K562 (cell line): Measurements from ENCODE around the gene PMIS2. TPM values are rescaled to one million over a fixed set of nuclear protein-coding genes. Genes with fewer than 3 reads are reported as not detected.
A peak's percentile ranks its signal among the peaks of the same experiment; 100 is the strongest.

Experiments
- BRF2 ChIP-seq: IDR thresholded peaks from 3 replicates; pipeline ENCODE4 v1.6.1; 2011; ENCODE audit warnings: borderline replicate concordance, mild to moderate bottlenecking; ENCODE audit not compliant: insufficient read length, insufficient read depth
- E4F1 ChIP-seq: fragments of 250-450 bp; sonication (Bioruptor Pico); IDR thresholded peaks from 2 replicates; pipeline ENCODE4 v1.5.0; 2021; ENCODE audit warnings: mild to moderate bottlenecking, borderline replicate concordance
- ELF1 ChIP-seq: fragments of 200-800 bp; sonication (Bioruptor generic); IDR thresholded peaks from 2 replicates; pipeline ENCODE4 v1.6.1; 2016; ENCODE audit warnings: missing genetic modification characterization, missing compliant biosample characterization
- ETS1 ChIP-seq: conservative IDR thresholded peaks from 2 replicates; pipeline ENCODE4 v1.6.1; 2011; ENCODE audit warnings: low read depth, mild to moderate bottlenecking, low read length; ENCODE audit not compliant: control insufficient read depth
- FOSL1 ChIP-seq: fragments of 200-800 bp; sonication (Bioruptor generic); conservative IDR thresholded peaks from 2 replicates; pipeline ENCODE4 v1.6.1; 2016; ENCODE audit warnings: missing genetic modification characterization, missing compliant biosample characterization
- FUS ChIP-seq: fragments of 200-400 bp; formaldehyde crosslinking; optimal IDR thresholded peaks from 2 replicates; pipeline ENCODE3; 2017; ENCODE audit warnings: low read depth, low read length
- GTF2A2 ChIP-seq: IDR thresholded peaks from 2 replicates; pipeline ENCODE4 v1.6.1; 2016; ENCODE audit warnings: mild to moderate bottlenecking, missing genetic modification characterization, missing compliant biosample characterization
- HMBOX1 ChIP-seq: sonication (generic); IDR thresholded peaks from 2 replicates; pipeline ENCODE4 v1.6.1; 2016
- NR1H2 ChIP-seq: sonication (generic); formaldehyde crosslinking; IDR thresholded peaks from 2 replicates; pipeline ENCODE4 v1.4.0; 2020; ENCODE audit warnings: mild to moderate bottlenecking, missing genetic modification reagents
- SIN3A ChIP-seq, 2 experiments: fragments of 150-350 bp in 1 of 2; IDR thresholded peaks; 2 replicates each; pipeline ENCODE4 v1.6.1; 2011 to 2016; ENCODE audit warnings: borderline replicate concordance in 2 of 2, low read depth in 2 of 2, low read length in 2 of 2, mild to moderate bottlenecking in 2 of 2, moderate library complexity in 2 of 2; ENCODE audit not compliant: control insufficient read depth in 1 of 2
- SMARCB1 ChIP-seq: IDR thresholded peaks from 2 replicates; pipeline ENCODE4 v1.6.1; 2011; ENCODE audit warnings: improper control_type of control experiment, low read depth; ENCODE audit not compliant: insufficient read length
- YY1 ChIP-seq, 3 experiments: IDR thresholded peaks; 2 replicates each; pipeline ENCODE4 v1.6.1; 2011; ENCODE audit warnings: low read length in 2 of 3, mild to moderate bottlenecking in 2 of 3, moderate library complexity in 2 of 3, borderline replicate concordance in 1 of 3, control low read depth in 1 of 3, low read depth in 1 of 3; ENCODE audit not compliant: insufficient read depth in 3 of 3, insufficient replicate concordance in 2 of 3, control insufficient read depth in 1 of 3, insufficient read length in 1 of 3; ENCODE audit errors: extremely low read depth in 1 of 3
- ZEB2 ChIP-seq: fragments of 450-650 bp; IDR thresholded peaks from 2 replicates; pipeline ENCODE4 v1.6.1; 2016
- ZNF766 ChIP-seq: fragments of 200-800 bp; sonication (Bioruptor generic); conservative IDR thresholded peaks from 2 replicates; pipeline ENCODE4 v1.6.1; 2016; ENCODE audit warnings: missing genetic modification characterization, missing compliant biosample characterization
- ZNF785 ChIP-seq: fragments of 250-450 bp; sonication (Bioruptor Pico); IDR thresholded peaks from 2 replicates; pipeline ENCODE4 v1.4.0; 2020; ENCODE audit warnings: mild to moderate bottlenecking
- polyA plus RNA-seq, 8 experiments: library from polyadenylated mRNA; depleted of rRNA in 4 of 8; stranded (reverse) in 5 of 8; unstranded in 3 of 8; fragments of >200 nt; fragmentation: Nextera tagmentation in 2 of 8; fragmentation: Illumina TruSeq in 1 of 8; extraction: Ambion mirVana in 2 of 8; extraction: Trizol in 1 of 8; gene quantifications; 2 replicates each; pipeline versions ENCODE4 v1.2.1 to v1.2.3, GENCODE V29; 2011 to 2014; ENCODE audit warnings: inconsistent platforms in 1 of 8, missing spikeins in 1 of 8
- total RNA-seq, 7 experiments: library from RNA; depleted of rRNA in 6 of 7; stranded (reverse); fragments of >200 nt in 6 of 7; fragmentation: Illumina TruSeq in 2 of 7; extraction: Trizol in 2 of 7; gene quantifications; 2 replicates each; pipeline versions ENCODE4 v1.2.1 to v1.2.3, GENCODE V29; 2011 to 2021; ENCODE audit warnings: low replicate concordance in 1 of 7
- TF ChIP-seq, protein P1 (sequence below), 3 experiments: fragments of 200-800 bp in 1 of 3; sonication (Bioruptor generic) in 1 of 3; sonication (generic) in 1 of 3; formaldehyde crosslinking in 1 of 3; IDR thresholded peaks; 2 replicates each; pipeline versions ENCODE4 v1.6.1 to v1.8.0; 2016 to 2022; ENCODE audit warnings: mild to moderate bottlenecking in 2 of 3, missing compliant biosample characterization in 2 of 3, missing genetic modification characterization in 2 of 3, missing genetic modification reagents in 1 of 3
- TF ChIP-seq, protein P2 (sequence below): fragments of 450-650 bp; formaldehyde crosslinking; IDR thresholded peaks from 2 replicates; pipeline ENCODE4 v1.4.0; 2022; ENCODE audit warnings: mild to moderate bottlenecking, moderate library complexity

Gene PMIS2
- total and polyA plus RNA-seq, 9 of the 15 experiments (the other 6 are each of a cell fraction or from before 2014, with no cell fraction given) = not detected

GRCh38 chr19:35628565-35629331 is 42.8 kb downstream of the PMIS2 start, which contains the start of gene RBM42 (continued):
- TF ChIP-seq, protein P1, sequence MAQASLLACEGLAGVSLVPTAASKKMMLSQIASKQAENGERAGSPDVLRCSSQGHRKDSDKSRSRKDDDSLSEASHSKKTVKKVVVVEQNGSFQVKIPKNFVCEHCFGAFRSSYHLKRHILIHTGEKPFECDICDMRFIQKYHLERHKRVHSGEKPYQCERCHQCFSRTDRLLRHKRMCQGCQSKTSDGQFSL (CRISPR knock-in tag; IDR thresholded peaks at IDR 0.05) = no peak
- TF ChIP-seq, protein P1 (tag; IDR thresholded peaks at IDR 0.05) = no peak
- no peak for TF ChIP-seq SMARCB1
- no peak for TF ChIP-seq ZNF766 (CRISPR knock-in tag)
- peak in 1 of 3 experiments; percentile 1 for TF ChIP-seq YY1 (IDR thresholded peaks at IDR 0.05; ENCODE audit: borderline replicate concordance in 1 of 3, control insufficient read depth in 1 of 3, extremely low read depth in 1 of 3, insufficient read depth in 3 of 3, insufficient read length in 1 of 3, insufficient replicate concordance in 2 of 3, low read depth in 1 of 3, low read length in 2 of 3)
- TF ChIP-seq ZNF785 (CRISPR knock-in tag) = no peak
- TF ChIP-seq FUS = no peak
- TF ChIP-seq GTF2A2 (tag) = no peak
- 0 out of 2 replicates have a peak, but pooled peaks have one; percentile 29 for TF ChIP-seq FOSL1 (tag)
- TF ChIP-seq SIN3A (IDR thresholded peaks at IDR 0.05; ENCODE audit: borderline replicate concordance in 2 of 2, control insufficient read depth in 1 of 2, low read depth in 2 of 2, low read length in 2 of 2) = peak; percentile 83 to 95
- no peak for TF ChIP-seq E4F1 (CRISPR knock-in tag)
- TF ChIP-seq NR1H2 (CRISPR knock-in tag) = no peak
- TF ChIP-seq ZEB2 = no peak
- no peak for TF ChIP-seq HMBOX1
- peak; percentile 46; the same call in 1 of the 2 replicates for TF ChIP-seq ETS1
- TF ChIP-seq ELF1 (tag) = peak; percentile 68
- TF ChIP-seq, protein P2, sequence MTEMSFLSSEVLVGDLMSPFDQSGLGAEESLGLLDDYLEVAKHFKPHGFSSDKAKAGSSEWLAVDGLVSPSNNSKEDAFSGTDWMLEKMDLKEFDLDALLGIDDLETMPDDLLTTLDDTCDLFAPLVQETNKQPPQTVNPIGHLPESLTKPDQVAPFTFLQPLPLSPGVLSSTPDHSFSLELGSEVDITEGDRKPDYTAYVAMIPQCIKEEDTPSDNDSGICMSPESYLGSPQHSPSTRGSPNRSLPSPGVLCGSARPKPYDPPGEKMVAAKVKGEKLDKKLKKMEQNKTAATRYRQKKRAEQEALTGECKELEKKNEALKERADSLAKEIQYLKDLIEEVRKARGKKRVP (CRISPR knock-in tag) = no peak
- TF ChIP-seq BRF2 = no peak
